Measurements from ENCODE around the gene FAM120AOS. TPM values are rescaled to one million over a fixed set of nuclear protein-coding genes. Genes with fewer than 3 reads are reported as not detected.

FAM120AOS gene
- total and polyA plus RNA-seq, 2 of the 8 experiments (the other 6 are each of a cell fraction or from before 2014, with no cell fraction given): 29.6 to 37.6 TPM

DNA sequence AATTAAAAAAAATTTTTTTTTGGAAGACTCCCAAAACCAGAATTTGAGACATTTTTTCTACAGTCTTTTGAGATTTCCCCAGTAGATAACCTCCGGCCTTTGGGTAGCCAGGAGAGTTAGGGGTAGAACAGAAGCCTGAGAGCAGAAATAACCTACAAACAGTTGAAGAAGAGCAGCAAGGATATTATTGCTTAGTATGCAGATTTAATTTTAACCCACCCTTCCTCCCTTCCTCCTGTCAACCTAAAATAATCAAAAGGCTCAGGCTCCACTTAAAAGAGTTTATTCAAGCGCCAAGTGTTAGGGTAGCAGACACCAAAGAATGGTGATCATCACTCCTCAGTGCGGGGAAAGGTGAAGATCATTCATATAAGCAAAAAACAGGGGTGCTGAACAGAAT, 19.3 kb downstream of the FAM120AOS start:
- Histone ChIP-seq H3K27me3 (replicated peaks in 1 of 4; ENCODE audit: control insufficient read depth in 3 of 4, extremely low read depth in 1 of 4, insufficient read depth in 3 of 4, low read length in 3 of 4) (no peaks in the 10 kb centered on the region), H3K23me2 (ENCODE audit: low read depth, low read length) (no peaks in the 10 kb centered on the region), H3K79me1 (ENCODE audit: low read depth, low read length) (no peaks in the 10 kb centered on the region), H3K23ac (ENCODE audit: insufficient read length) (no peak overlapping the region), H3K4me2 (ENCODE audit: insufficient read depth in 1 of 2, low read depth in 2 of 2, low read length in 2 of 2) (no peak overlapping the region), H3K9me3 (ENCODE audit: insufficient read depth in 2 of 2, low read depth in 1 of 2, low read length in 1 of 2) (no peaks in the 10 kb centered on the region), H4K91ac (replicated peaks; ENCODE audit: insufficient read length, low read length) (no peak overlapping the region), H4K20me1 (replicated peaks in 1 of 2; ENCODE audit: control insufficient read depth in 1 of 2, insufficient read depth in 2 of 2, low read length in 2 of 2) (no peaks in the 10 kb centered on the region), H3K4me1 (replicated peaks in 1 of 4; ENCODE audit: control insufficient read depth in 3 of 4, insufficient read depth in 4 of 4, low read length in 3 of 4) (no peaks in the 10 kb centered on the region; a peak in 1 of 7 replicates), H2BK15ac (ENCODE audit: low read length) (no peak overlapping the region), H3K79me2 (ENCODE audit: control insufficient read depth in 1 of 2, insufficient read depth in 2 of 2, low read length in 2 of 2) (no peaks in the 10 kb centered on the region), H2AFZ (ENCODE audit: low read length) (no peak overlapping the region), H3K36me3 (ENCODE audit: control insufficient read depth in 2 of 4, insufficient read depth in 4 of 4, low read length in 3 of 4) (no peaks in the 10 kb centered on the region), H2BK5ac (ENCODE audit: low read depth, low read length) (no peak overlapping the region), H4K5ac (ENCODE audit: insufficient read length, low read depth, low read length) (no peak overlapping the region), H3K18ac (ENCODE audit: extremely low read depth, low read length) (no peak overlapping the region), H2AK5ac (ENCODE audit: low read depth, low read length) (no peak overlapping the region), H3K4me3 (ENCODE audit: extremely low read depth in 1 of 4, insufficient read depth in 2 of 4, low read depth in 3 of 4, low read length in 4 of 4) (no peak overlapping the region), H2BK120ac (replicated peaks; ENCODE audit: low read depth, low read length) (no peak overlapping the region), H3K14ac (ENCODE audit: insufficient read length) (no peak overlapping the region), H3K27ac (ENCODE audit: low read depth, low read length) (no peak overlapping the region), H4K8ac (ENCODE audit: extremely low read depth, insufficient read depth, low read length) (no peak overlapping the region), H3K9ac (replicated peaks in 1 of 4; ENCODE audit: extremely low read depth in 1 of 4, low read depth in 3 of 4, low read length in 3 of 4) (no peak overlapping the region), H2BK12ac (ENCODE audit: low read depth, low read length) (no peak overlapping the region), H2BK20ac (ENCODE audit: low read length) (no peak overlapping the region), H3K4ac (replicated peaks; ENCODE audit: insufficient read length, low read depth, low read length) (no peak overlapping the region), H3K56ac (replicated peaks; ENCODE audit: insufficient read length, low read depth, low read length) (no peak overlapping the region)
- TF ChIP-seq POLR2AphosphoS5 (IDR thresholded peaks at IDR 0.05; ENCODE audit: low read depth, low read length): no peak
- 0 out of 2 replicates have a peak, but pooled peaks have one; percentile 5 for TF ChIP-seq MAFK (IDR thresholded peaks at IDR 0.05; ENCODE audit: low read depth, low read length)
- FAIRE-seq (no peak), DNase-seq (ENCODE audit: low read depth in 1 of 2, low spot score in 2 of 2) (no peak)
- WGBS, 2 experiments (ENCODE audit: extremely low coverage in 1 of 2, insufficient coverage in 1 of 2, insufficient read length in 1 of 2, insufficient replicate concordance in 2 of 2, low coverage in 1 of 2, low lambda C conversion rate in 2 of 2, missing lambda C conversion rate in 1 of 2): 93% methylated on average over 3 of the region's 3 CpGs; no CpG with 5 or more reads in 1 of the 2 experiments
- POLR2A ChIA-PET (ENCODE audit: partially characterized antibody): no interaction called here
- CTCF ChIA-PET (ENCODE audit: partially characterized antibody): no interaction called here
